HepG2 (cell line): ENCODE results near the gene ADGRG6. TPM values are rescaled to one million over a fixed set of nuclear protein-coding genes. Genes with fewer than 3 reads are reported as not detected.

Source experiments
- AHR ChIP-seq: IDR thresholded peaks from 2 replicates; pipeline ENCODE4 v1.6.1; 2018; ENCODE audit warnings: missing genetic modification reagents, missing compliant biosample characterization
- ATM ChIP-seq: fragments of 450-650 bp; IDR thresholded peaks from 2 replicates; pipeline ENCODE4 v1.7.1; 2017; ENCODE audit warnings: mild to moderate bottlenecking, borderline replicate concordance
- CHD4 ChIP-seq: fragments of 200-600 bp; sonication (generic); IDR thresholded peaks from 2 replicates; pipeline ENCODE4 v1.7.0; 2017; ENCODE audit warnings: mild to moderate bottlenecking, low read length, borderline replicate concordance
- E2F5 ChIP-seq: sonication (generic); formaldehyde crosslinking; conservative IDR thresholded peaks from 2 replicates; pipeline ENCODE4 v1.4.0; 2020; ENCODE audit warnings: missing genetic modification reagents
- EP300 ChIP-seq, 3 experiments: sonication (generic) in 1 of 3; formaldehyde crosslinking in 1 of 3; IDR thresholded peaks; 2 replicates each; pipeline versions ENCODE4 v1.5.1 to v1.6.1; 2011 to 2020; ENCODE audit warnings: low read depth in 2 of 3, low read length in 2 of 3, borderline replicate concordance in 1 of 3, improper control_type of control experiment in 1 of 3, mild to moderate bottlenecking in 1 of 3, missing genetic modification reagents in 1 of 3, moderate library complexity in 1 of 3
- GABPA ChIP-seq, 2 experiments: IDR thresholded peaks; 2 replicates each; pipeline ENCODE4 v1.6.1; 2011 to 2016; ENCODE audit warnings: low read depth in 2 of 2, low read length in 1 of 2, missing biosample characterization in 1 of 2, missing genetic modification characterization in 1 of 2
- GATAD2A ChIP-seq: IDR thresholded peaks from 2 replicates; pipeline ENCODE4 v1.6.1; 2016
- GTF3A ChIP-seq: sonication (generic); formaldehyde crosslinking; conservative IDR thresholded peaks from 2 replicates; pipeline ENCODE4 v1.4.0; 2020; ENCODE audit warnings: mild to moderate bottlenecking, missing genetic modification reagents
- PPARG ChIP-seq: conservative IDR thresholded peaks from 2 replicates; pipeline ENCODE4 v1.6.1; 2016; ENCODE audit warnings: missing biosample characterization, missing genetic modification reagents
- SETDB1 ChIP-seq: sonication (generic); formaldehyde crosslinking; IDR thresholded peaks from 2 replicates; pipeline ENCODE4 v1.5.1; 2020; ENCODE audit warnings: missing genetic modification reagents, mild to moderate bottlenecking, borderline replicate concordance
- ZBTB21 ChIP-seq: sonication (generic); formaldehyde crosslinking; IDR thresholded peaks from 2 replicates; pipeline ENCODE4 v1.4.0; 2020; ENCODE audit warnings: missing genetic modification reagents
- ZNF451 ChIP-seq: sonication (generic); formaldehyde crosslinking; IDR thresholded peaks from 2 replicates; pipeline ENCODE4 v1.5.0; 2020; ENCODE audit warnings: mild to moderate bottlenecking, missing genetic modification reagents
- ZNF788 ChIP-seq: sonication (generic); formaldehyde crosslinking; IDR thresholded peaks from 2 replicates; pipeline ENCODE4 v1.5.0; 2020; ENCODE audit warnings: mild to moderate bottlenecking, missing genetic modification reagents, borderline replicate concordance
- polyA plus RNA-seq, 8 experiments: library from polyadenylated mRNA; depleted of rRNA in 3 of 8; stranded (reverse) in 7 of 8; unstranded in 1 of 8; fragments of >200 nt; fragmentation: Illumina TruSeq in 4 of 8; extraction: Trizol in 4 of 8; gene quantifications; 2 replicates each; pipeline versions ENCODE4 v1.2.1 to v1.2.3, GENCODE V29; 2011 to 2016; ENCODE audit warnings: low read depth in 4 of 8, missing spikeins in 1 of 8, mixed read lengths in 1 of 8; ENCODE audit not compliant: insufficient read depth in 1 of 8
- total RNA-seq, 5 experiments: library from RNA; depleted of rRNA; stranded (reverse); fragments of >200 nt; fragmentation: Illumina TruSeq; extraction: Trizol; gene quantifications; 2 replicates each; pipeline ENCODE4 v1.2.3, GENCODE V29; 2016; ENCODE audit warnings: low read depth in 1 of 5
- TF ChIP-seq, protein P1 (sequence below): IDR thresholded peaks from 2 replicates; pipeline ENCODE4 v1.6.1; 2018; ENCODE audit warnings: missing genetic modification reagents
- TF ChIP-seq, protein P2 (sequence below): sonication (generic); formaldehyde crosslinking; IDR thresholded peaks from 2 replicates; pipeline ENCODE4 v1.4.0; 2020; ENCODE audit warnings: missing genetic modification reagents
- TF ChIP-seq, protein P3 (sequence below): sonication (generic); formaldehyde crosslinking; IDR thresholded peaks from 2 replicates; pipeline ENCODE4 v1.5.0; 2020; ENCODE audit warnings: missing genetic modification reagents
- TF ChIP-seq, protein P4 (sequence below): IDR thresholded peaks from 2 replicates; pipeline ENCODE4 v1.4.0; 2020; ENCODE audit warnings: mild to moderate bottlenecking, missing genetic modification reagents

The ADGRG6 gene
- total and polyA plus RNA-seq, 2 of the 13 experiments (the other 11 are each of a cell fraction or from before 2014, with no cell fraction given) = 129 to 249 TPM

GRCh38 chr6:142280265-142280664, 21.5 kb upstream of the ADGRG6 start (continued):
- TF ChIP-seq, protein P1, sequence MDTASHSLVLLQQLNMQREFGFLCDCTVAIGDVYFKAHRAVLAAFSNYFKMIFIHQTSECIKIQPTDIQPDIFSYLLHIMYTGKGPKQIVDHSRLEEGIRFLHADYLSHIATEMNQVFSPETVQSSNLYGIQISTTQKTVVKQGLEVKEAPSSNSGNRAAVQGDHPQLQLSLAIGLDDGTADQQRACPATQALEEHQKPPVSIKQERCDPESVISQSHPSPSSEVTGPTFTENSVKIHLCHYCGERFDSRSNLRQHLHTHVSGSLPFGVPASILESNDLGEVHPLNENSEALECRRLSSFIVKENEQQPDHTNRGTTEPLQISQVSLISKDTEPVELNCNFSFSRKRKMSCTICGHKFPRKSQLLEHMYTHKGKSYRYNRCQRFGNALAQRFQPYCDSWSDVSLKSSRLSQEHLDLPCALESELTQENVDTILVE (CRISPR knock-in tag) = 0 out of 2 replicates have a peak, but pooled peaks have one; percentile 7
- TF ChIP-seq PPARG = peak; percentile 83
- no peak for TF ChIP-seq SETDB1 (CRISPR knock-in tag)
- TF ChIP-seq GTF3A = no peak
- peak; percentile 14; the same call in 1 of the 2 replicates for TF ChIP-seq ZBTB21 (CRISPR knock-in tag)
- TF ChIP-seq, protein P2, sequence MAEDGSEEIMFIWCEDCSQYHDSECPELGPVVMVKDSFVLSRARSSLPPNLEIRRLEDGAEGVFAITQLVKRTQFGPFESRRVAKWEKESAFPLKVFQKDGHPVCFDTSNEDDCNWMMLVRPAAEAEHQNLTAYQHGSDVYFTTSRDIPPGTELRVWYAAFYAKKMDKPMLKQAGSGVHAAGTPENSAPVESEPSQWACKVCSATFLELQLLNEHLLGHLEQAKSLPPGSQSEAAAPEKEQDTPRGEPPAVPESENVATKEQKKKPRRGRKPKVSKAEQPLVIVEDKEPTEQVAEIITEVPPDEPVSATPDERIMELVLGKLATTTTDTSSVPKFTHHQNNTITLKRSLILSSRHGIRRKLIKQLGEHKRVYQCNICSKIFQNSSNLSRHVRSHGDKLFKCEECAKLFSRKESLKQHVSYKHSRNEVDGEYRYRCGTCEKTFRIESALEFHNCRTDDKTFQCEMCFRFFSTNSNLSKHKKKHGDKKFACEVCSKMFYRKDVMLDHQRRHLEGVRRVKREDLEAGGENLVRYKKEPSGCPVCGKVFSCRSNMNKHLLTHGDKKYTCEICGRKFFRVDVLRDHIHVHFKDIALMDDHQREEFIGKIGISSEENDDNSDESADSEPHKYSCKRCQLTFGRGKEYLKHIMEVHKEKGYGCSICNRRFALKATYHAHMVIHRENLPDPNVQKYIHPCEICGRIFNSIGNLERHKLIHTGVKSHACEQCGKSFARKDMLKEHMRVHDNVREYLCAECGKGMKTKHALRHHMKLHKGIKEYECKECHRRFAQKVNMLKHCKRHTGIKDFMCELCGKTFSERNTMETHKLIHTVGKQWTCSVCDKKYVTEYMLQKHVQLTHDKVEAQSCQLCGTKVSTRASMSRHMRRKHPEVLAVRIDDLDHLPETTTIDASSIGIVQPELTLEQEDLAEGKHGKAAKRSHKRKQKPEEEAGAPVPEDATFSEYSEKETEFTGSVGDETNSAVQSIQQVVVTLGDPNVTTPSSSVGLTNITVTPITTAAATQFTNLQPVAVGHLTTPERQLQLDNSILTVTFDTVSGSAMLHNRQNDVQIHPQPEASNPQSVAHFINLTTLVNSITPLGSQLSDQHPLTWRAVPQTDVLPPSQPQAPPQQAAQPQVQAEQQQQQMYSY (CRISPR knock-in tag) = no peak
- TF ChIP-seq GATAD2A (CRISPR knock-in tag) = no peak
- TF ChIP-seq, protein P3, sequence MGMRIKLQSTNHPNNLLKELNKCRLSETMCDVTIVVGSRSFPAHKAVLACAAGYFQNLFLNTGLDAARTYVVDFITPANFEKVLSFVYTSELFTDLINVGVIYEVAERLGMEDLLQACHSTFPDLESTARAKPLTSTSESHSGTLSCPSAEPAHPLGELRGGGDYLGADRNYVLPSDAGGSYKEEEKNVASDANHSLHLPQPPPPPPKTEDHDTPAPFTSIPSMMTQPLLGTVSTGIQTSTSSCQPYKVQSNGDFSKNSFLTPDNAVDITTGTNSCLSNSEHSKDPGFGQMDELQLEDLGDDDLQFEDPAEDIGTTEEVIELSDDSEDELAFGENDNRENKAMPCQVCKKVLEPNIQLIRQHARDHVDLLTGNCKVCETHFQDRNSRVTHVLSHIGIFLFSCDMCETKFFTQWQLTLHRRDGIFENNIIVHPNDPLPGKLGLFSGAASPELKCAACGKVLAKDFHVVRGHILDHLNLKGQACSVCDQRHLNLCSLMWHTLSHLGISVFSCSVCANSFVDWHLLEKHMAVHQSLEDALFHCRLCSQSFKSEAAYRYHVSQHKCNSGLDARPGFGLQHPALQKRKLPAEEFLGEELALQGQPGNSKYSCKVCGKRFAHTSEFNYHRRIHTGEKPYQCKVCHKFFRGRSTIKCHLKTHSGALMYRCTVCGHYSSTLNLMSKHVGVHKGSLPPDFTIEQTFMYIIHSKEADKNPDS (CRISPR knock-in tag) = no peak
- TF ChIP-seq E2F5 = no peak
- TF ChIP-seq EP300 (IDR thresholded peaks at IDR 0.05; ENCODE audit: low read depth in 2 of 2, low read length in 2 of 2) = 0 out of 4 replicates have a peak, but pooled peaks of 1 of the 2 experiments have one; percentile 14
- TF ChIP-seq EP300 (CRISPR knock-in tag; IDR thresholded peaks at IDR 0.05; ENCODE audit: borderline replicate concordance) = no peak
- no peak for TF ChIP-seq CHD4
- no peak for TF ChIP-seq ATM
- TF ChIP-seq, protein P4, sequence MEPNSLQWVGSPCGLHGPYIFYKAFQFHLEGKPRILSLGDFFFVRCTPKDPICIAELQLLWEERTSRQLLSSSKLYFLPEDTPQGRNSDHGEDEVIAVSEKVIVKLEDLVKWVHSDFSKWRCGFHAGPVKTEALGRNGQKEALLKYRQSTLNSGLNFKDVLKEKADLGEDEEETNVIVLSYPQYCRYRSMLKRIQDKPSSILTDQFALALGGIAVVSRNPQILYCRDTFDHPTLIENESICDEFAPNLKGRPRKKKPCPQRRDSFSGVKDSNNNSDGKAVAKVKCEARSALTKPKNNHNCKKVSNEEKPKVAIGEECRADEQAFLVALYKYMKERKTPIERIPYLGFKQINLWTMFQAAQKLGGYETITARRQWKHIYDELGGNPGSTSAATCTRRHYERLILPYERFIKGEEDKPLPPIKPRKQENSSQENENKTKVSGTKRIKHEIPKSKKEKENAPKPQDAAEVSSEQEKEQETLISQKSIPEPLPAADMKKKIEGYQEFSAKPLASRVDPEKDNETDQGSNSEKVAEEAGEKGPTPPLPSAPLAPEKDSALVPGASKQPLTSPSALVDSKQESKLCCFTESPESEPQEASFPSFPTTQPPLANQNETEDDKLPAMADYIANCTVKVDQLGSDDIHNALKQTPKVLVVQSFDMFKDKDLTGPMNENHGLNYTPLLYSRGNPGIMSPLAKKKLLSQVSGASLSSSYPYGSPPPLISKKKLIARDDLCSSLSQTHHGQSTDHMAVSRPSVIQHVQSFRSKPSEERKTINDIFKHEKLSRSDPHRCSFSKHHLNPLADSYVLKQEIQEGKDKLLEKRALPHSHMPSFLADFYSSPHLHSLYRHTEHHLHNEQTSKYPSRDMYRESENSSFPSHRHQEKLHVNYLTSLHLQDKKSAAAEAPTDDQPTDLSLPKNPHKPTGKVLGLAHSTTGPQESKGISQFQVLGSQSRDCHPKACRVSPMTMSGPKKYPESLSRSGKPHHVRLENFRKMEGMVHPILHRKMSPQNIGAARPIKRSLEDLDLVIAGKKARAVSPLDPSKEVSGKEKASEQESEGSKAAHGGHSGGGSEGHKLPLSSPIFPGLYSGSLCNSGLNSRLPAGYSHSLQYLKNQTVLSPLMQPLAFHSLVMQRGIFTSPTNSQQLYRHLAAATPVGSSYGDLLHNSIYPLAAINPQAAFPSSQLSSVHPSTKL (CRISPR knock-in tag) = 0 out of 2 replicates have a peak, but pooled peaks have one; percentile 11
- TF ChIP-seq GABPA (IDR thresholded peaks at IDR 0.05; ENCODE audit: low read depth, low read length) = no peak
- peak; percentile 51 for TF ChIP-seq GABPA (CRISPR knock-in tag; IDR thresholded peaks at IDR 0.05; ENCODE audit: low read depth)
- TF ChIP-seq AHR (CRISPR knock-in tag) = no peak
- no peak for TF ChIP-seq ZNF451 (CRISPR knock-in tag)
- no peak for TF ChIP-seq ZNF788 (CRISPR knock-in tag)
